Left cardiac atrium (tissue), 4 donors: Measurements from ENCODE around the gene SUPT3H. TPM values are rescaled to one million over a fixed set of nuclear protein-coding genes. Genes with fewer than 3 reads are reported as not detected.

Experiments
- ATAC-seq, 2 donors: fragments of 200-7000 bp; cut with Tn5 transposase; one replicate each; pipeline ENCODE4 v1.9.1; 2020; ENCODE audit warnings: mild to moderate bottlenecking in 2 of 2, moderate library complexity in 2 of 2
- DNase-seq: peaks from one replicate; pipeline ENCODE4 v3.0.0-alpha.2; 2020
- intact Hi-C, 2 donors: fragments of 100-400 bp; cut with DNase I; formaldehyde crosslinking; loops; one replicate each; pipeline versions ENCODE4 v1.14.1 to v1.15.1; 2022 to 2023
- total RNA-seq, 2 donors: library from RNA; stranded (reverse); fragmentation: NEBNext Ultra II Directional; extraction: Animal tissue kit (Norgen Biotek cat#: 25700); gene quantifications; one replicate each; pipeline ENCODE4 v1.2.1, GENCODE V29; 2021
- donor health status: DM: no; HTN: yes; CAD: no.
- donor health status: DM: no; HTN: yes; CAD: no; lungs with severe emphysema.
- donor health status: DM: yes; HTN: yes; CAD: no.
- donor health status: Dilated cardiomyopathy.

The SUPT3H gene
- total RNA-seq, 2 donors from 2014 or later: 3.2 to 4.3 TPM

DNA sequence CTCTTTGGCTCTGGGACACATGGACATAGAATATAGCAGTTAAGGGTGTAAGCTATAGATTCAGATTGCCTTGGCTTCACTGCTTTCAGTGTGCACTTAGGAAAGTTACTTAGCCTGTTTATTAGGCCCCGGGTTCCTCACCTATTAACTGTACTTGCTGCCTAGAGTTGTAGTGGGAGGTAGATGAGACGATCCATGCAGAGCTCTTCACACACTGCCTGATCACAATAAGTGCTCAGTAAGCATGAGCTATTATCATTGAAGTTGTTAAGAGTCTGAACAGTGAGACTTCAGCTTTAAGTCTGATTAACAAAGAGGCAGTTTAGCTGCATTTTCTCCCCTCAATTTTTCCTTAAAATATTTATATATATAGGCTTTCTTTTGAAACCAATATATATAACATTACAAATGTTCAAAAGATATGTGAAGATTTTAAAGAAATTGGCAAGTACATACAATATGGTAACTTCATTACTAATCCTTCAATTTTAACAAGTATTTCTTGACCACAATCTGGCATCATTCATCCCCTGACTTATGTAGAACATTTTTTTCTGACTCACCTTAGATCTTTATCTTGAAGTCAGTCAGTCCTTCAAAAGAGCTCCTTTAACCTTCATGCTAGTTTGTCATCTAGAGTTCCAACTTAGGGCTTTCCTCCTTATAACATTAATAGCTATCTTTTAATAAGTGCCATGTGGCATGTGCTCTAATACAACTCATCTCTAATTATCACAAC, 20.5 kb upstream of the SUPT3H start:
- ATAC-seq: no peak
- intact Hi-C loops: no loop called here
- DNase-seq: no peak

DNA sequence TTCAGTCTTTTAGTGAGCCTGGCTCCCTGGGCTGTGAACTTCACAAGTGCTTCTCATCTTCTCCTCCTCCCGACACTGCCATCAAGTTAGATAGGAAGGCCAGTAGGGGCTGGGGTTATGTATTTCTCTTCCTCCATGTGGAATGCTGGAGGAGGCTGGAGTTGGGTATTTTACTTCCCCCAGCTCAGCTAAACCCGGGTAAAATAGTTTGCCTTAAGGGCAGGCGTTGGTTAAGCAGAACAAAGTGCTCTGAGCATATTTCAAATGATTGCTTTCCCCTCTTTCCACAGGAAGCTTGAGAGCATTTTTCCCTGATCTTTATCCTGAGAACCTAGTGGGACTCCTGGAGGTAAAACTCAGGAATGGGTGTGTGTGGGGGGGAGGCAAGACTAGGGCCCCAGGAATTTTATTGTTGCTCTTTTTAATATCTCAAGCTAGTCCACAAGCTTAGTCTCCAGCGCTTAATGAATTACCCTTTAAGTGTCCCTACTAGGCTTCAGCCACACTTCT, 16.9 kb upstream of the SUPT3H start:
- DNase-seq (no peak), ATAC-seq (no peak)
- intact Hi-C loops: no loop called here

DNA sequence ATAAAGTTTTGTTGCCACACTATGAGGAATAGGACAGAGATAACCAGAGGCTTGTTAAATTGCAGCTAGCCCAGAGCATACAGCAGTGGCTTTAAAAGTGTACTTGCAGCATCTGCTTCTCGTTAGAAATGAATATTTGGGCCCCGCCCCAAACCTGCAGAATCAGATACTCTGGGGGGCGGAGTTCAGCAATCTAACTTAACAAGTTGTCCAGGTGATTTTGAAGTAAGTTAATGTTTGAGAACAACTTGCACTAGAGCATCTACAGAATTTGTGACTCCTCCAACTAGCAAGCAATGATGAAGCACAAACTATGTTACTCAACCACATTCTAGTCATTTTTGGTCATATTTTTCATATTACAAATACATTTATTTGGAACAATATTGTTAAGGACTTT, 10.6 kb upstream of the SUPT3H start:
- intact Hi-C loops: no loop called here
- DNase-seq (no peak), ATAC-seq (no peak)

DNA sequence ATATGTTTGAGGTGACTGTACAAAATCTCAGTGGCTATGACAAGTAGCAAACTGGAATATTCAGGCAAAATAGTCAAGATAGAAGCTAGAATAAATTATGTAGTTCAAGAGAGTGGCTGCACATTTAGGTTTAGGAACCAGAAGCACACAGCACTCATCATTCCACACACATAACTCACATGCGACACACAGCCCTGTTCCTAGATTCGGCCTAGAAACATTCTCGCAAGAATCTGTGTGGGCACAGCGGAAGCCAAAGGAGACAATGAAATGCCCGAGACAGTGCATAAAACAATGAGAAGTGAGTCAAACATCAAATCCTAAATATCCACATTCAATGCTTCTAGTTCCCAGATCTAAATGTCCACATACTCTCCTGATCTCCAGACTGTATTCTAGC, 9.5 kb upstream of the SUPT3H start:
- intact Hi-C loops: no loop called here
- ATAC-seq (no peak), DNase-seq (no peak)

DNA sequence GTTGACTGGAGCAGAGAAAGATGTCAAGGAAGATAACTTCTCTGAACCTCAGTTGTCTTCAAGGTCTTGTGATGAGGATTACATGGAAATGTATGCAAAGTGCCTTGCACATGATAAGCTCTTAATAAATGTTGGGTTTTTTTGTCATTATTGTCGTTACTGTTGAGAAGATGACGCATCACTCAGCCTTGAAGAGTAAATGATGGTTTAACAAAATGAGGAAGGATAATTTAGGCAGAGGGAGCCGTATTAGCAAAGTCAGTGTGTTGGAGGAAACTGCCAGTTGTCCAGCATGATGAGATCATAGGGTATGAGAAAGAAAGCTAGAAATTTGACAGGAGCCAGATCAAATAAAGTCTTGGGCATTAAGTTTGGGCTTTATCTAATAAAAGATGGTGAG, 8.8 kb upstream of the SUPT3H start:
- DNase-seq (no peak), ATAC-seq (no peak)
- intact Hi-C loops: no loop called here

DNA sequence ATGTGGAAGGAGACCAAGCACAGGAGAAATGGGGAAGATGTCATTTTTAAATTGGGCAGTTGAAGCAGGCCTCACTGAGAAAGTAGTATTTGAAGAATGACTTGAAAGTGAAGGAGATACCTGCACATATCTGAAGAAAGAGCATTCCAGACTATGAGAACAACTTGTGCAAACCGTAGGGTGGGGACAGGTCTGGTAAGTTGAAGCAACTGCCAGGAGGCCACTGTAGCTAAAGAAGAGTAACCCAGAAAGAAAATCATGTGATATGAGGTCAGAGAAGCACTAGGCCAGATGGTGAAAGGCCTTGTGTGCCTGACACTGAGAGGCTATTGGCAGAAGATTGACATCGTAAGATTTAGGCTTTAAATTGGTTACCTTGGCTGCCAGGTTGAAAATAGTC, 4.7 kb upstream of the SUPT3H start:
- no peak for DNase-seq
- intact Hi-C loops: no loop called here
- no peak for ATAC-seq

DNA sequence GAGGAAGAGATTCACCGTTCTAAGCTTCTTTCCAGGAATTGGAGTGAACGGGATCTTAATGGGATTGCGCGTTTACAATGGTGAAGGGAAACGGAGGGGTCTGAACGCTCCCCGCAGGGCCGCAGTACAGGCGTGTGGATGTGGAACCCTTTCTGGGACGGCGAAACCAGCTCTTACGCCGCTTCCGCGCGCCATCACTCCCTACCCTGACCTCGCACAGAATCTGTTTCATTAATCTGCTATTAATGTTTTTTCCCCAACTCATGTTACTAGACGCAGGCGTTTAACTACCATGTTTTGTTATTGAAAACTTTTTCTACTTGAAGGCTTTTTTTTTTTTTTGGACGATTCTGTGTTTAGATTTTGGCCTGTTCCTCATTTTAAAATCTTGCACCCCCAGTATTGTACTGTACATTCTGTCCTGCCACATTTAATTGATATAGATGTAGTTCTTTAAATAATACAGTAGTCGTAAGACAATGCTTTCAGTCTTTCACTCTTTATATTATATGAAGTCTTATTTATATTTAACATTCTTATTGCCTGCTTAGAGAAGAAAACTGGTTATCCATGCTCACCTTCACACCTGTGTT, 696 bp upstream of the SUPT3H start:
- ATAC-seq (peak; percentile 36 to 55), DNase-seq (peak; percentile 45)
- intact Hi-C loops: no loop called here

DNA sequence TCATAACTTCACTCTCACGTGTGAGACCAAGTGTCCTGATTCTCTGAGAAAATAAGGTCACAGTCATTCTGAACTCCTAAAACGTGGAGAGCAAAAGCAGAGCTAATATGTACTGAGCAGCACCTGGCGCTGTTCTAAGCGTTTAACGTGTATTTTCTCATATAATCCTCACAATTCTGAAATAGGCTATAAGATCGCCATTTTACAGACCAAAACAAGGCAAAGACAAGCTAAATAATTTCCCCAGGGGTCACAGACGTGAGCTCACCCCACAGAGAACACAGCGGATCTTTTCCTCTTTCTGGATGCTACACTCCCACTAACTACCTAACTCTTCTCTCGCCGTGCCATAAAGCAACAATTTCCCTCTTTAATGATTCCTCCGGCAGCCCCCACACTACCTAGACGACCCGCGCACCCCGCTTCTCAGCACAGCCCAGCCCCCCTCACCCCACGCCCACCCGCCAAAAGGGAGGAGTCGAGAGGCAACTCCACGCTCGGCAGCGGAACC, 636 bp downstream of the SUPT3H start:
- DNase-seq (peak; percentile 88), ATAC-seq (no peak)
- intact Hi-C loops: no loop called here

DNA sequence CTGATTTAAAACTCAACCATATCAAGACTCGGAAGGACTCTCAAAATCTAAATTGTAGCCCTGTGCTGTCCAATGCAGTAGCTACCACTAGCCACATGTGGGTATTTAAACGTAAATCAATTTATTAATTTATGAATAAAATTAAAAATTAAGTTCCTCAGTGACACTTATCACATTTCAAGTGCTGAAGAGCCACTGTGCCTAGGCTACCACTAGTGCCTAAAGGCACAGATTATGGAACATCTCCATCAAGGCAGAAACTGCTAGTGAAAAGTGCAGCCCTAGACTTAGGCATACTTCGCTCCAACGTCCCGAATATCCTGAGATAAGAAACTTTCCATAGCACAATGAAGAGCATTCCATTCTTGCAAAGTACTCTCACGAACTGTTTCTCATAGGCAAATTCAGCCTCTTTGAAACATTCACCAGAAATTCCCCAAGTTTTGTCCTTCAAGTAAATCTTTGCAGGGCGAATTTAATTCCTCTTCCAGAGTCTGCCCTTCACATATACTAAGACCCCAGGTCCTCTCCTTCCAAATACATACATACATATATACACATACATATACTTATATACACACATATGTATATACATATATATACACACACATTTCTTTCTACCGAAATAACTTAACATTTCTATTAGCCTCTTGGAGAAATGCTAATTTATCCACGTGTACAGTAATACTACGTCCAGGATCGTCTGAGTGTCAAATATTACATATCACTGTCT, 1.3 kb downstream of the SUPT3H start:
- no peak for DNase-seq
- intact Hi-C loops: no loop called here
- ATAC-seq: no peak

DNA sequence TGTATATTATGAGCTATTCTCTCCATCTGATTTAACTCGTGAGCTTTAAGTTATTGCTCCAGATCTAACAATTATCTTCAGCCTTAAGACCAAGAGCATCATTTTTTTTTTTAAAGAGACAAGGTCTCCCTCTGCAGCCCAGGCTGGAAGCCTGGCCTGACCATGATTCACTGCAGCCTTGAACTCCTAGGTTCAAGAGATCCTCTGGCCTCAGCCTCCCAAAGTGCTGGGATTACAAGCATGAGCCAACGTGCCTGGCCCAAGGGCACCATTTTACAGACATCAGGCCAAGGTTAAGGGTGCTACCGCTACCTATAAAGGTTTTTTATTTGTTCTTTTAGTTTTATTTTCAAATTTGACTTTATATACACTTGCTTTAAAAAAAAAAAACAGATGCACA, 2.3 kb downstream of the SUPT3H start:
- intact Hi-C loops: no loop called here

DNA sequence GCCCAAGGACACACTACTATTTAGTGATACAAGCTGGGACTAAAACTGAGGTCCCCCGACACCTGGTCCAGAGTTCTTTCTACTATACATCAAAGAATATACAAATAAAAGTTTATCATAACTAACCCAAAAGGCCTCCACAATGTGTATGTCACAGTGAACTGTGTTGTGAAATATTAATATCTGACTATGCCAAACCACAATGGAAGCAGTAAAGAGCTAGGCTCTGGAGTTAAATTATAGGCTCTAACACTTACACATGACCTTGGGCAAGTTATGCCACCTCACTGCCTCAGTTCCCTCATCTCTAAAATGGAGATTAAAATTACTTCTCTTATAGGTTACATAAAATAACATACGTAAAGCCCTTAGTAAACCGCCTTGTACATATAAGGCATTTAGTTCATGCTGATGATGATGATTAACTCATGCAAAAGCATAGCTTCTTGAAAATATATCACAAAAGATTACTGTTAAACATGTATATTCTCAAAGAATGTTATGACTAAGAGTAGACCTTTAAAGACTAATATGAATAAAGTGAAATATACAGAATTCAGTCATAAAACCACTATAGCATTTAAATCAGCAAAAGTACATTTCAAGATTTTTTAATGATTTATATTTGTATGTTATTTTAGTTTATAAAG, 5.7 kb downstream of the SUPT3H start:
- DNase-seq: no peak
- no peak for ATAC-seq
- intact Hi-C loops: no loop called here

More for the DNA sequence above, 2.3 kb downstream of the SUPT3H start:
- ATAC-seq (no peak), DNase-seq (no peak)

DNA sequence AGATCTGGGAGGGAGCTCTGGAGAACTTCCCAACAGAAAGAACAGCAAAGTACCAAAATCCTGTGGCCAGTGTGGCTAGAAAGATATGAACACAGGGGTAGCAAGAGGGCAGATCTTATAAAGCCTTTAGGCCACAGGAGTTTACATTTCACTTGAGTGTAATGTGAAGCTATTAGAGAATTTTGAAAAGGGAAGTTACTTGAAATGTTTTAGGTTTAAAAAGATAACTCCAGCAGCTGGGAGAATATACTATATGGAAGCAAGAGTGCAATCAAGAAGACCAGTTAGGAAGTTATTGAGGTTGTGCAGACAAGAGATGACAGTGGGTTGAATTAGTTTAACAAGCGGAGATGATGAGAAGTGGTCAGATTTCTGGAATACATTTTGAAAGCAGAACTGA, 7.9 kb downstream of the SUPT3H start:
- DNase-seq: no peak
- no peak for ATAC-seq
- intact Hi-C loops: no loop called here

DNA sequence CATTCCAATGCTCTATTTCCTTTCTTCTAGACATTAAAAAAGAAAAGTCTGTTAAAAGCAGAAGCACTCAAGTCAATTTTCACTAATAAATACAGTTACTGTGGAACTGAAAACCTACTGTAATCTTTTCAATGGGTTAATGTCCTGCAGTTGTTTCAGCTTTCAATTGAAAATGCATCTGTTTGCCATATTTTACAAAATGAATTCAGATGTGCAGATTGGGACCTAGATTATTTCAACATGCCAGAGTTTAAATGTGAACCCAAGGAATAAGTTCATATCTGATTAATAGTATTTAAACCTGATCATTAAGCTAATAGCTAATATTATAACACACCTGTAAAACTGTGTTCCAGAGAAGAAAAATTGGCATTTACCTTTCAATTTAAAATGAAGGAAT, 9.7 kb downstream of the SUPT3H start:
- no peak for ATAC-seq
- intact Hi-C loops: no loop called here

DNA sequence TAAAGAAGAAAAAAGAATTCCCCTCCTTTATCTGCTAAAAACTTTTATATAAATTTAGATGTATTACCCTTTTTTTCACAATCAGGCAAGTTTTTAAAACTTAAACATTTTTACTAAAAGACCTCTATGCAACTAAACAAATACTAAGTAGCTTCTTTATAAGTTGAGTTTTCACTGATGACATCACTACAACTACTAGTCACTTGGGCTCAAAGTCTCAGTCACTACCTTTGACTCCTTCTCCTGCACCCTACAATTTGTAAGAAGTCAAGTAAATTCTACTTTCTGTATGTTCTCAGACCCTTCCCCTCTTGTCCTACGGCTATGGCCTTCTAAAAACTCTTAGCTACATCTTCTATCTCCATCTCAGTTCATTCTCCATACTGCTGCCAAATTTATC, 11.2 kb downstream of the SUPT3H start:
- DNase-seq (no peak), ATAC-seq (no peak)
- intact Hi-C loops: no loop called here

More for the DNA sequence above, 9.7 kb downstream of the SUPT3H start:
- DNase-seq: no peak

DNA sequence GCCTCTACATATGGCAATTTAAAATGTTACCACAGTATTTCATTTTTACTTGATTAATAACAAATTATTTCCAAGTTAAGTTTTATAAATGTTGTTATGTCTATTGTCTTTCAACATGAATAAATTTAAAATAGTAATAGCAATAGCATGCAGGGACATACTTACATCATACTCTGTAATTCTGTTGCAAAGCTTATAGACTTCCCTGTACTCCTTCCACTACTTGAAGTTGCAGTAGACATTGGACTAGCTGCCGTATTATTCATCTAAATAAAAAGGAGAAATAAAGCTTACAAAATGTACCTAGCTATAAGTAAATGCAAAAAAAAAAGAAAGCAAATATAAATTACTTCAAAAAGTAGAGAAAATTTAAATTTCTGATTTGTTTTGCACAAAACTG, 12.7 kb downstream of the SUPT3H start:
- intact Hi-C loops: no loop called here

DNA sequence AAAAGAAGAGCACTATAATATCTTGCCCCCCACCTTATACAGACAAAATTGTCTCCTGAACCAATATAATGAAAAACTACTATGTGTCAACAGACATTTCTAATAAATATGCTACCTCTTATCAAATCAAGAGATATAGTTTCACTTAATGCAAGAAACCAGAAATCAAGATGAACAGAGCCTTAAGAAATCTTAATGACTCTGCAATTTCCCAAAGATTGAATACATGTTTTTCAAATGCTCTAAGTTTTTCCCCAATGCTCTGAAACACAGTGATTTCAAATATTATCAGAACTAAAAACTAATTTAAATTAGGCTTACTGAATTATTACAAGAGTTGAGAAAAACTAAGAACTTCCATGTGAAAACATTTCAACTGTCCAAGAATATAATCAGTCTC, 13.3 kb downstream of the SUPT3H start:
- intact Hi-C loops: no loop called here
- ATAC-seq: no peak
- no peak for DNase-seq

More for the DNA sequence above, 12.7 kb downstream of the SUPT3H start:
- DNase-seq (no peak), ATAC-seq (no peak)

DNA sequence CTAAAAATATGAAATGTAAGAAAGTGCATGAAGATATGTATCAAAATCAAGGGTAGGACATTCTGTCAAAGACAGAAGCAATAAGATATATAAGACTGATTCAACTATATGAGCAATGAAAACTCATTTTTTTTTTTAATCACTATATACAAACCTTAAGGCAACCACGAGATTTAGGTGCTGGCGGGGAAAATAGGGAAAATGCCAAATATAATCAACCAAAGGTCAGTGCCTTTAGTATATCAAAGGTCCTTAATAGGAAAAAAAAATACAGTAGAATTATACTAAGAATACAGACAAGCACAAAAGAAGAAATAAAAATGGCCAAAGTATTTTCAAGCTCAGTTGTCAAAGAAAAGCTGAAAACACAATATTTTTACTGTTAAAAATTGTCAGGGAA, 24.1 kb downstream of the SUPT3H start:
- ATAC-seq (no peak), DNase-seq (no peak)
- intact Hi-C loops: no loop called here

DNA sequence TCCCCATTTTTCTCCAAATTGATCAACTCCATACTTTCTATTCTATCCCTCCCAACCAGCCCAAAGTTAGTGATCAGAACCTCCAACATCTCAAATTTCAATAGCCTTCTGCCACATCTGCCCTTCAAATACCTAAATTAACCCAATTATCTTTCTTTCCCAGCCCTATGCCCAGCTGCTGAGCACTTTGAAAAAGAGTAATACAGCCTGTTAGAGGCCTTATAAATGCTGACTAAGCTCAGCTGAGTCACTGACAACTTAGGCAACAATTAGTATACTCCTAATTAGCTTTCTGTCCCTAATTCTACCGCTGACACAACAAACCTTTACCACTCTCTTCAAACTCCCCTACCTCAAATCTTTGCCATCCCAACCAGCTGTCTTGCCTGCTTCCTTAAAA, 26.1 kb downstream of the SUPT3H start:
- intact Hi-C loops: no loop called here
- ATAC-seq (no peak), DNase-seq (no peak)

DNA sequence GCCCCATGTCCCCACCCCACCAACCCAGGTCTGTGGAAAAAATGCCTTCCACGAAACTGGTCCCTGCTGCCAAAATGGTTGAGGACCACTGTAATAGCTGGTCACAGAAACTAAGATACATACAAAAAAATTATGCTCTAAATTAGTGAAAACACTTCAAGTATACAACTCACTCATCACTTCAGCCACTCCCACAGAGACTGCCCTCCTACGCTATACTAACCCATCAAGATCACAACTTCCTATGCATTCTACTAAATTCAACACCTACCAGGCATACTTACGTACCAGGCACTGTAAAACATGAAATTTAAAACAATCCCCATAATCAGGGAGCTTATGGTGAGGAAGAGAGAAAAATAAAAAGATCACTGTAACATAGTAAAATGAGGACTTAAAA, 26.7 kb downstream of the SUPT3H start:
- intact Hi-C loops: no loop called here
- DNase-seq (no peak), ATAC-seq (no peak)
